ENCODE measurements around the gene PDP2.

DNA sequence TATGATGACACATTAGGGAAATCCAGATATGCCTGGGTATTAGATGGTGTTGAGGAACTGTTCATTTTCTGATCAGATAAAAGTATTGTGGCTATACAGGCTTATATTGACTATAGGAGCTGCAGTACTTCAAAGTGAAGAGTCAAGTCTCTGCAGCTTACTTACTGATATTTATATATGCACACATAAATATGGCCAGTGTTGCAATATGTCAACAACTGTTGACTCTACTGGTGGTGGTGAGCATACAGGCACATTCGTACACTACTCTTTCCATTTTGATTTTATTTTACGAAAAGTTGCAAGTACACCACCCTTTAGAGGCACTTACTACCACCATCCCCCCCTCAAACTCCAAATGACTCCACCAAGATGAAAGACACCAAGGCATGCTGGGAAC is 51.4 kb downstream of the PDP2 start:
- TF ChIP-seq POLR2AphosphoS5 (IDR thresholded peaks at IDR 0.05) (no peak), EZH2 (IDR thresholded peaks at IDR 0.05; ENCODE audit: borderline replicate concordance, insufficient read depth, low read length, poor library complexity, severe bottlenecking) (no peak), RAD21 (conservative IDR thresholded peaks at IDR 0.05) (no peak), EP300 (conservative IDR thresholded peaks at IDR 0.05; ENCODE audit: poor library complexity, severe bottlenecking) (no peak), MXI1 (conservative IDR thresholded peaks at IDR 0.05; ENCODE audit: poor library complexity, severe bottlenecking) (no peak), SMC3 (conservative IDR thresholded peaks at IDR 0.05; ENCODE audit: poor library complexity) (no peak), TAF1 (IDR thresholded peaks at IDR 0.05; ENCODE audit: low read depth) (no peak)
- TF ChIP-seq, protein P1, sequence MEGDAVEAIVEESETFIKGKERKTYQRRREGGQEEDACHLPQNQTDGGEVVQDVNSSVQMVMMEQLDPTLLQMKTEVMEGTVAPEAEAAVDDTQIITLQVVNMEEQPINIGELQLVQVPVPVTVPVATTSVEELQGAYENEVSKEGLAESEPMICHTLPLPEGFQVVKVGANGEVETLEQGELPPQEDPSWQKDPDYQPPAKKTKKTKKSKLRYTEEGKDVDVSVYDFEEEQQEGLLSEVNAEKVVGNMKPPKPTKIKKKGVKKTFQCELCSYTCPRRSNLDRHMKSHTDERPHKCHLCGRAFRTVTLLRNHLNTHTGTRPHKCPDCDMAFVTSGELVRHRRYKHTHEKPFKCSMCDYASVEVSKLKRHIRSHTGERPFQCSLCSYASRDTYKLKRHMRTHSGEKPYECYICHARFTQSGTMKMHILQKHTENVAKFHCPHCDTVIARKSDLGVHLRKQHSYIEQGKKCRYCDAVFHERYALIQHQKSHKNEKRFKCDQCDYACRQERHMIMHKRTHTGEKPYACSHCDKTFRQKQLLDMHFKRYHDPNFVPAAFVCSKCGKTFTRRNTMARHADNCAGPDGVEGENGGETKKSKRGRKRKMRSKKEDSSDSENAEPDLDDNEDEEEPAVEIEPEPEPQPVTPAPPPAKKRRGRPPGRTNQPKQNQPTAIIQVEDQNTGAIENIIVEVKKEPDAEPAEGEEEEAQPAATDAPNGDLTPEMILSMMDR (IDR thresholded peaks at IDR 0.05; ENCODE audit: poor library complexity, severe bottlenecking): no peak
- TF ChIP-seq, protein P2, sequence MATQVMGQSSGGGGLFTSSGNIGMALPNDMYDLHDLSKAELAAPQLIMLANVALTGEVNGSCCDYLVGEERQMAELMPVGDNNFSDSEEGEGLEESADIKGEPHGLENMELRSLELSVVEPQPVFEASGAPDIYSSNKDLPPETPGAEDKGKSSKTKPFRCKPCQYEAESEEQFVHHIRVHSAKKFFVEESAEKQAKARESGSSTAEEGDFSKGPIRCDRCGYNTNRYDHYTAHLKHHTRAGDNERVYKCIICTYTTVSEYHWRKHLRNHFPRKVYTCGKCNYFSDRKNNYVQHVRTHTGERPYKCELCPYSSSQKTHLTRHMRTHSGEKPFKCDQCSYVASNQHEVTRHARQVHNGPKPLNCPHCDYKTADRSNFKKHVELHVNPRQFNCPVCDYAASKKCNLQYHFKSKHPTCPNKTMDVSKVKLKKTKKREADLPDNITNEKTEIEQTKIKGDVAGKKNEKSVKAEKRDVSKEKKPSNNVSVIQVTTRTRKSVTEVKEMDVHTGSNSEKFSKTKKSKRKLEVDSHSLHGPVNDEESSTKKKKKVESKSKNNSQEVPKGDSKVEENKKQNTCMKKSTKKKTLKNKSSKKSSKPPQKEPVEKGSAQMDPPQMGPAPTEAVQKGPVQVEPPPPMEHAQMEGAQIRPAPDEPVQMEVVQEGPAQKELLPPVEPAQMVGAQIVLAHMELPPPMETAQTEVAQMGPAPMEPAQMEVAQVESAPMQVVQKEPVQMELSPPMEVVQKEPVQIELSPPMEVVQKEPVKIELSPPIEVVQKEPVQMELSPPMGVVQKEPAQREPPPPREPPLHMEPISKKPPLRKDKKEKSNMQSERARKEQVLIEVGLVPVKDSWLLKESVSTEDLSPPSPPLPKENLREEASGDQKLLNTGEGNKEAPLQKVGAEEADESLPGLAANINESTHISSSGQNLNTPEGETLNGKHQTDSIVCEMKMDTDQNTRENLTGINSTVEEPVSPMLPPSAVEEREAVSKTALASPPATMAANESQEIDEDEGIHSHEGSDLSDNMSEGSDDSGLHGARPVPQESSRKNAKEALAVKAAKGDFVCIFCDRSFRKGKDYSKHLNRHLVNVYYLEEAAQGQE (IDR thresholded peaks at IDR 0.05; ENCODE audit: borderline replicate concordance): no peak
